ENCODE measurements around the gene ODAD3. TPM values are rescaled to one million over a fixed set of nuclear protein-coding genes. Genes with fewer than 3 reads are reported as not detected.
"Not testable (repeated sequence)": the region's sequence is repeated elsewhere in the genome, so short reads cannot be mapped to it uniquely, and the experiment has no call there.

ODAD3 gene
- total RNA-seq, 2 experiments from 2014 or later: 0.47 to 0.70 TPM

- DNase-seq: peak; percentile 40
- intact Hi-C loops (cut with micrococcal nuclease): no loop called here
- peaks cover 25% of the 10 kb centered on the region for H3K36me3 Mint-ChIP-seq (ENCODE audit: low read depth)
- ChIA-PET CTCF (interaction anchor here (0.6 to 3.8 kb wide), 10 partner anchors 10 to 90 kb away, joined by 3 to 17 read pairs (median 6); partner anchors contain the start of genes CCDC159 and TMEM205), POLR2A (interaction anchor here (0.6 to 3.0 kb wide), 6 partner anchors 11 to 61 kb away, joined by 3 to 8 read pairs (median 4); partner anchors contain the start of gene SWSAP1)
- H3K4me3 Mint-ChIP-seq: peak overlapping the region; percentile 100
- no peaks in the 10 kb centered on the region for H3K27me3 Mint-ChIP-seq
- no peak for ATAC-seq
- no peaks in the 10 kb centered on the region for H3K9me3 Mint-ChIP-seq
- peak overlapping the region; percentile 97 for H3K27ac Mint-ChIP-seq
- H3K4me1 Mint-ChIP-seq (ENCODE audit: low read depth): peaks cover 18% of the 10 kb centered on the region
- no peak for TF ChIP-seq CTCF (IDR thresholded peaks at IDR 0.05)
Observed at GRCh38 chr19:11435833-11436313, 952 bp upstream of the ODAD3 start.

- no peak for TF ChIP-seq CTCF (IDR thresholded peaks at IDR 0.05)
- CTCF ChIA-PET: interaction anchor here (1.0 to 3.8 kb wide), 7 partner anchors 11 to 88 kb away, joined by 3 to 17 read pairs (median 7); partner anchors contain the start of genes CCDC159 and TMEM205
- H3K36me3 Mint-ChIP-seq (ENCODE audit: low read depth): peaks cover 23% of the 10 kb centered on the region
- intact Hi-C loops (cut with micrococcal nuclease): no loop called here
- H3K27me3 Mint-ChIP-seq: no peaks in the 10 kb centered on the region
- ATAC-seq (peak; percentile 4), DNase-seq (no peak)
- H3K4me3 Mint-ChIP-seq: peak overlapping the region; percentile 100
- POLR2A ChIA-PET: interaction anchor here (1.2 to 3.0 kb wide), 4 partner anchors 12 to 60 kb away, joined by 4 to 8 read pairs (median 4); partner anchors contain the start of gene SWSAP1
- H3K4me1 Mint-ChIP-seq (ENCODE audit: low read depth): peaks cover 18% of the 10 kb centered on the region
- H3K9me3 Mint-ChIP-seq: no peaks in the 10 kb centered on the region
- peak overlapping the region; percentile 97 for H3K27ac Mint-ChIP-seq
Observed at GRCh38 chr19:11434703-11435056, 241 bp downstream of the ODAD3 start.

- H3K4me3 Mint-ChIP-seq; H3K27ac Mint-ChIP-seq; intact Hi-C loops (cut with micrococcal nuclease); ATAC-seq; DNase-seq; H3K27me3 Mint-ChIP-seq; H3K9me3 Mint-ChIP-seq: not testable (repeated sequence)
- CTCF ChIA-PET: interaction anchor here (1.4 to 3.8 kb wide), 2 partner anchors 52 to 53 kb away, joined by 3 to 17 read pairs; no protein-coding TSS in a partner anchor
- Mint-ChIP-seq H3K4me1 (ENCODE audit: low read depth) (peaks cover 18% of the 10 kb centered on the region), H3K36me3 (ENCODE audit: low read depth) (peaks cover 21% of the 10 kb centered on the region)
- POLR2A ChIA-PET: interaction anchor here (1.6 kb wide), 1 partner anchor 49 kb away, joined by 4 read pairs; no protein-coding TSS in a partner anchor
Observed at GRCh38 chr19:11433526-11433925, 1.4 kb downstream of the ODAD3 start.

- CTCF ChIA-PET: interaction anchor here (1.0 kb wide), 1 partner anchor 9 kb away, joined by 3 read pairs; the partner anchor contains the start of gene PRKCSH
- no peaks in the 10 kb centered on the region for H3K36me3 Mint-ChIP-seq (ENCODE audit: low read depth)
- peaks cover 17% of the 10 kb centered on the region for H3K4me1 Mint-ChIP-seq (ENCODE audit: low read depth)
- POLR2A ChIA-PET: interaction anchor here (0.8 kb wide), 1 partner anchor 20 kb away, joined by 3 read pairs; no protein-coding TSS in a partner anchor
- intact Hi-C loops (cut with micrococcal nuclease): no loop called here
- no peak for TF ChIP-seq CTCF (IDR thresholded peaks at IDR 0.05)
- H3K27me3 Mint-ChIP-seq: peaks cover 24% of the 10 kb centered on the region
- H3K9me3 Mint-ChIP-seq: no peaks in the 10 kb centered on the region
- DNase-seq (no peak), ATAC-seq (no peak)
- no peak overlapping the region for H3K4me3 Mint-ChIP-seq
- H3K27ac Mint-ChIP-seq: no peak overlapping the region
Observed at GRCh38 chr19:11426656-11427055, 8.3 kb downstream of the ODAD3 start.

GRCh38 chr19:11425719-11426457, 9.0 kb downstream of the ODAD3 start:
- ChIA-PET POLR2A (interaction anchor here (0.8 kb wide), 1 partner anchor 19 kb away, joined by 3 read pairs; no protein-coding TSS in a partner anchor), CTCF (interaction anchor here (1.0 kb wide), 1 partner anchor 10 kb away, joined by 3 read pairs; the partner anchor contains the start of gene PRKCSH)
- DNase-seq (peak; percentile 24), ATAC-seq (no peak)
- Mint-ChIP-seq H3K9me3 (no peaks in the 10 kb centered on the region), H3K27me3 (peaks cover 31% of the 10 kb centered on the region), H3K27ac (no peak overlapping the region), H3K36me3 (ENCODE audit: low read depth) (no peaks in the 10 kb centered on the region), H3K4me3 (no peak overlapping the region), H3K4me1 (ENCODE audit: low read depth) (peaks cover 25% of the 10 kb centered on the region)
- intact Hi-C loops (cut with micrococcal nuclease): no loop called here
- TF ChIP-seq CTCF (IDR thresholded peaks at IDR 0.05): no peak

Measured in activated CD8-positive, alpha-beta T cell treated with anti-CD3 and anti-CD28 coated beads for 36 hours (primary cell).